GM19452 (cell line): ENCODE results near the gene MAB21L1.

ENCODE experiments used
- ATAC-seq: cut with Tn5 transposase; IDR thresholded peaks from one replicate; pipeline ENCODE4 v1.9.1; 2021; ENCODE audit not compliant: unreplicated experiment

The MAB21L1 gene

DNA sequence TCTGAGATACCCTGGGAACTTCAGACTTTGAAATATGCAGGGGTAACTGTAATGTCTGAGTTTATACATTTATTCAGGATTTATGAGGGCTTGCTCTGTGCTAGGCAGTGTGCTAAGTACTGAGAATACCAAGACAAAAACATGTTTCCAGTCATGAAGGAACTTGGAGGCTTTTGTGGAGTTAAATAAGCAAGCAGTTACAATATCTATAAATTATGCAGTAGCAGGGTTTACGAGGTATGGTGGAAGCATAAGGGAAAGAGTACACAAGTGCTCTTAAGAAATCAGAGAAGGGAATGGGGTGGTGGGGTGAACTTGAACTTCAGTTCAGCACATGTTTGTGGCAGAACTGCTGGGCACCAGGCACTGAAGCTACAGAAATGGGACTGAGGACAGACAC is 28.0 kb downstream of the MAB21L1 start:
- no peak for ATAC-seq
